Right lobe of liver (tissue), 6 donors: ENCODE results near the gene RPA1. TPM values are rescaled to one million over a fixed set of nuclear protein-coding genes. Genes with fewer than 3 reads are reported as not detected.

Experiments
- ATAC-seq, 4 donors: fragments of 200-7000 bp; cut with Tn5 transposase; one replicate each; pipeline ENCODE4 v1.9.1; 2020; ENCODE audit warnings: mild to moderate bottlenecking in 4 of 4, moderate library complexity in 4 of 4
- DNase-seq, 3 donors: peaks; one replicate each; pipeline ENCODE4 v3.0.0-alpha.2; 2020
- H3K27ac ChIP-seq, 3 donors: fragments of 200-600 bp; one replicate each; pipeline ENCODE4 v1.8.0; 2022
- H3K27me3 ChIP-seq, 2 donors: fragments of 200-600 bp; one replicate each; pipeline ENCODE4 v1.8.0; 2022
- H3K36me3 ChIP-seq, 4 donors: fragments of 200-600 bp; sonication (generic) in 1 of 4; one replicate each; pipeline versions ENCODE4 v1.5.1 to v1.8.0; 2017 to 2022; ENCODE audit warnings: control low read depth in 1 of 4
- H3K4me1 ChIP-seq, 4 donors: fragments of 200-600 bp; sonication (generic) in 1 of 4; one replicate each; pipeline versions ENCODE4 v1.5.1 to v1.8.0; 2017 to 2022; ENCODE audit warnings: control low read depth in 1 of 4
- H3K4me3 ChIP-seq, 3 donors: fragments of 200-600 bp; one replicate each; pipeline ENCODE4 v1.8.0; 2022
- H3K9me3 ChIP-seq, 4 donors: fragments of 200-600 bp; sonication (generic) in 1 of 4; one replicate each; pipeline versions ENCODE4 v1.5.1 to v1.8.0; 2017 to 2022; ENCODE audit warnings: control low read depth in 1 of 4
- POLR2A ChIP-seq: fragments of 450-650 bp; IDR thresholded peaks from one replicate; pipeline ENCODE4 v1.6.1; 2017; ENCODE audit warnings: antibody characterized with exemption, mild to moderate bottlenecking
- WGBS: methylation state at CpG from one replicate; pipeline ENCODE4 v1.1.6; 2018; ENCODE audit warnings: low coverage, low lambda C conversion rate; ENCODE audit not compliant: insufficient coverage; ENCODE audit errors: missing lambda C conversion rate; 5-methylcytosine and 5-hydroxymethylcytosine counted together
- intact Hi-C, 2 donors: fragments of 100-400 bp; cut with DNase I; formaldehyde crosslinking; loops; one replicate each; pipeline versions ENCODE4 v1.11.2 to v1.14.1; 2022
- total RNA-seq, 6 experiments: library from RNA; depleted of rRNA in 2 of 6; stranded (reverse); fragments of >200 nt in 2 of 6; fragmentation: NEBNext Ultra II Directional in 3 of 6; extraction: Animal tissue kit (Norgen Biotek cat#: 25700) in 3 of 6; gene quantifications; one replicate each; pipeline versions ENCODE4 v1.1.0 to v1.2.4, GENCODE V29; 2016 to 2023
- TF ChIP-seq, protein P1 (sequence below), 4 donors: fragments of 200-600 bp in 3 of 4; fragments of 450-650 bp in 1 of 4; IDR thresholded peaks; one replicate each; pipeline versions ENCODE4 v1.5.1 to v1.8.0; 2016 to 2022; ENCODE audit warnings: antibody characterized with exemption in 4 of 4, mild to moderate bottlenecking in 2 of 4
- donor health status: DM: no; HTN: yes; CAD: no.
- donor health status: DM: no; HTN: no; CAD: no.
- donor health status: DM: no; HTN: no; CAD: no.
- donor health status: DM: no; HTN: yes; CAD: no.
- donor health status: DM: no; HTN: yes; CAD: no.

RPA1 gene
- total RNA-seq, 6 experiments from 2014 or later: 10.9 to 35.5 (median 29.2) TPM

DNA sequence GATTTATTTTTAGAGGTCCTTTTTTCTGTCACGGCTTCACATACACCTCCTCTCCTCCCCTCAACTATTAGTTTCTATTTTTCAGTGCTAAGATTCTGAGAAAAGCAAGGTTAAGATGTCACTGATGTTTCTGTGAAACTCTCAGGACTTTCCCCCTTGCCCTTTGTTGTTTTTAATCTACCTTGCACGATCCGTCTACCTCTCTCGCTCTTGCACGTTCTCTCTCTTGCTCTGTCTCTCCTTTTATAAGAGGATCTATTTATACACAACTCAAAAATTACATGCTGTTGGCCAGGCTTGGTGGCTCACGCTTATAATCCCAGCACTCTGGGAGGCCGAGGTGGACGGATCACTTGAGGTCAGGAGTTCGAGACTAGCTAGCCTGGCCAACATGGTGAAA, 43.6 kb downstream of the RPA1 start:
- no peak for DNase-seq
- intact Hi-C loops: no loop called here
- WGBS: 91% methylated on average over 9 of the region's 9 CpGs
- no peaks in the 10 kb centered on the region for H3K27me3 ChIP-seq
- H3K36me3 ChIP-seq: peaks cover 4 to 50% (median 18%) of the 10 kb centered on the region in 4 donors
- H3K27ac ChIP-seq: no peak overlapping the region
- TF ChIP-seq, protein P1, sequence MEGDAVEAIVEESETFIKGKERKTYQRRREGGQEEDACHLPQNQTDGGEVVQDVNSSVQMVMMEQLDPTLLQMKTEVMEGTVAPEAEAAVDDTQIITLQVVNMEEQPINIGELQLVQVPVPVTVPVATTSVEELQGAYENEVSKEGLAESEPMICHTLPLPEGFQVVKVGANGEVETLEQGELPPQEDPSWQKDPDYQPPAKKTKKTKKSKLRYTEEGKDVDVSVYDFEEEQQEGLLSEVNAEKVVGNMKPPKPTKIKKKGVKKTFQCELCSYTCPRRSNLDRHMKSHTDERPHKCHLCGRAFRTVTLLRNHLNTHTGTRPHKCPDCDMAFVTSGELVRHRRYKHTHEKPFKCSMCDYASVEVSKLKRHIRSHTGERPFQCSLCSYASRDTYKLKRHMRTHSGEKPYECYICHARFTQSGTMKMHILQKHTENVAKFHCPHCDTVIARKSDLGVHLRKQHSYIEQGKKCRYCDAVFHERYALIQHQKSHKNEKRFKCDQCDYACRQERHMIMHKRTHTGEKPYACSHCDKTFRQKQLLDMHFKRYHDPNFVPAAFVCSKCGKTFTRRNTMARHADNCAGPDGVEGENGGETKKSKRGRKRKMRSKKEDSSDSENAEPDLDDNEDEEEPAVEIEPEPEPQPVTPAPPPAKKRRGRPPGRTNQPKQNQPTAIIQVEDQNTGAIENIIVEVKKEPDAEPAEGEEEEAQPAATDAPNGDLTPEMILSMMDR (IDR thresholded peaks at IDR 0.05): no peak
- TF ChIP-seq POLR2A: no peak
- no peak overlapping the region for H3K4me3 ChIP-seq
- no peaks in the 10 kb centered on the region for H3K9me3 ChIP-seq
- H3K4me1 ChIP-seq: no peaks in the 10 kb centered on the region
- ATAC-seq: no peak

DNA sequence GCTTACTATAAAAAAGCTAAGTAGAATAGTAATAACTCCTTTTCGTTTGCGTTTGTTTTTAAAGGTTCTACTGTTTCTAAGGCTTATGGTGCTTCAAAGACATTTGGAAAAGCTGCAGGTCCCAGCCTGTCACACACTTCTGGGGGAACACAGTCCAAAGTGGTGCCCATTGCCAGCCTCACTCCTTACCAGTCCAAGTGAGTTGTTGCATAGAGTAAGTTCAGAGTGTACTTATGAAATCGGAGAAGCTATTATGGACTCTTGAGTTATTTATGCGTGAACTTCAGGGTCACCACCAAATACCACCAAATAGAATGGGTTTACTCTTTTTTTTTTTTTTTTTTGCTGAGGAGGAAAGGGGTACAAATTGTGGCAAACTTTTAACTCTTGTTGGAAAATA, 45.8 kb downstream of the RPA1 start:
- TF ChIP-seq POLR2A: no peak
- TF ChIP-seq, protein P1 (IDR thresholded peaks at IDR 0.05): no peak
- H3K27ac ChIP-seq: no peak overlapping the region
- no peak overlapping the region for H3K4me3 ChIP-seq
- 81% methylated on average over 3 of the region's 4 CpGs for WGBS
- no peaks in the 10 kb centered on the region for H3K27me3 ChIP-seq
- no peak for ATAC-seq
- no peaks in the 10 kb centered on the region for H3K4me1 ChIP-seq
- intact Hi-C loops: no loop called here
- no peak for DNase-seq
- H3K9me3 ChIP-seq: no peaks in the 10 kb centered on the region
- peaks cover 6 to 69% (median 26%) of the 10 kb centered on the region in 4 donors for H3K36me3 ChIP-seq

DNA sequence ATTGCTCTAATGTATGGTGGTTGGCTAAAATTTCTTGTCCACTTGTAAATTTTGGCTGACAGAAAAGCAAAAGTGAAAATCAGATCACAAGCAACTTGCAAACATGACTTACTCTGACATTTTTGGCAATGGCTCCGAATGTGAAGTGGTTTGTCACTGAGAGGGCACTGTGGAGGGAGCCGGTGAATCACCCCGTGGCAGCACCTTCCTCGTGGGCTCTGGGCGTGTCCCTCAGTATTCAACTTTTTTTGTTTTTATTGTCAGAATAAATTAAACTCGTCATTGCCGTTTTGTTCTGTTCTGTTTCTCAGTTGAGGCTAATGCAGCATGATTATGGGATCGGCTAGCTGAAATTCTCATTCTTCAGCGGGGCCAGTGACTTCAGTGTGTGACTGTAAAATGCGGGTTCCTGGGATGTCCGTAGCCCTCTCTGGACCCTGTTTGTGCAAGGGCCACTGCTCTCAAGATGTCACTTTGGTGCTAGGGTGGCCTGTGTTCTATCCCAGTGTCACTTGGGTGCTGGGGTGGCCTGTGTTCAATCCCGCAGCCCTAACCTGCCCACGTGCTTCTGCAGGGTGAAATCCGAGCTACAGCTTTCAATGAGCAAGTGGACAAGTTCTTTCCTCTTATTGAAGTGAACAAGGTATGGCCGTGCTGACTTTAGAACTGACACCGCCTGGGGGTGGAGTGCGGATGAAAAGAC, 48.8 kb downstream of the RPA1 start:
- Histone ChIP-seq H3K27me3 (no peaks in the 10 kb centered on the region), H3K4me3 (no peak overlapping the region), H3K36me3 (peaks cover 6 to 73% (median 23%) of the 10 kb centered on the region in 4 donors), H3K27ac (no peak overlapping the region), H3K9me3 (no peaks in the 10 kb centered on the region), H3K4me1 (no peaks in the 10 kb centered on the region)
- 91% methylated on average over 16 of the region's 17 CpGs for WGBS
- no peak for TF ChIP-seq POLR2A
- TF ChIP-seq, protein P1 (IDR thresholded peaks at IDR 0.05): no peak
- DNase-seq (no peak), ATAC-seq (no peak)
- intact Hi-C loops: no loop called here

DNA sequence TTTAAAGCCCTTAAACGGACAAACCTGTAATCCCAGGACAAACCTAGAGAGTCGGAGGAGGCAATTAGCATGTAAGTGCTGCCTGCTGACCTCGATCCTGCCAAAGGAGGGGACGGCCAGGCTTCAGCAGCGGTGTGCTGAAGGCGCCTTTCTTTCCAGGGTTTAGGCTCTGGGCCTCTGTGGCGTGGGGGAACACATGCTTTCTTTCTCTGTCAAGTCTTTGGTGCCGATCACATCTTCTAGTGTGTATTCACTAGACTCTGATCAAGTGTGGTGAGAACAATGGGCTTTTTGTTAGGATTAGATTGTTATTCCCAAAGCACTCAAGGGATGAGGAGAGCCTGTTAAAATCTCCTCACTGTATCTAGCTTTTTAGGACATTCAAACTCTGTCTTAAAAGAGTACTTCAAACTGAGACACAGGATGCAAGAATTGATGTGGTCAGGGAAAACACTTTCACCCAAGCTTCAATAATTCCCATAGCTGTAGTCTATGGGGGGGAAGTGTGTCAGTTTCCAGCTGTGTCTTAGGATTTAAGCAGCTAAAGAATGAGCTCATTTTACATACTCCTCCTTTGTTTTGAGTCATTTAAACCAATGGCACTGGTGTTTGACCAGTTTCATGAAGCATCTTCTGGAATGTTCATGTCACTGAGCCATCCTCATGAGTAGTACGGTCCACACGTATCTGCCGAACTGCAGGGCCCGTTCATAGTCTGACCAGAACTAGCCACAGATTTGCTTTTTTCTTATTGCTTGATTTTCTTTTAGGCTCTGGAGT, 51.2 kb downstream of the RPA1 start:
- no peaks in the 10 kb centered on the region for H3K4me1 ChIP-seq
- intact Hi-C loops: no loop called here
- H3K9me3 ChIP-seq: no peaks in the 10 kb centered on the region
- peaks cover 0 to 78% (median 25%) of the 10 kb centered on the region in 4 donors for H3K36me3 ChIP-seq
- DNase-seq: no peak
- 98% methylated on average over 9 of the region's 12 CpGs for WGBS
- H3K4me3 ChIP-seq: no peak overlapping the region
- H3K27me3 ChIP-seq: no peaks in the 10 kb centered on the region
- no peak for TF ChIP-seq POLR2A
- TF ChIP-seq, protein P1 (IDR thresholded peaks at IDR 0.05): no peak
- ATAC-seq: no peak
- no peak overlapping the region for H3K27ac ChIP-seq
